ENCODE measurements around the gene ARMC12. TPM values are rescaled to one million over a fixed set of nuclear protein-coding genes. Genes with fewer than 3 reads are reported as not detected.

Gene ARMC12
- polyA plus RNA-seq, 1 donor (not counting 4 experiments of a cell fraction or from before 2014, with no cell fraction given): 0.54 TPM

DNA sequence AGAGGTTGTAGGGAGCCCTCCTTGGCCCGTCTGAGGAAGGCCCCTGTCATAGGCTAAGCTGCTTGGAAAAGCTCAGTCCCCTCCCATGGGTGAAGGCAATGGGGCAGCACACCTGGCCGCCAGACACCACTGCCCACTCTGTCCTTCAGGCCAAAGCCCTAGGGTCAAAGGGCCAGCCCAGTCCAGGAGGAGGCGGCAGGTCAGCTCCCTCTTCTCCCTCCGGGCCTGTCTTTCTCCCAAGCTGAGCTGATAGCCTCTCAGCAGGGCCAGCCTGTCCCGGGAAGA, 34.5 kb downstream of the ARMC12 start:
- no peaks in the 10 kb centered on the region for H3K4me1 ChIP-seq (ENCODE audit: control insufficient read depth, extremely low read depth, insufficient read depth, low read length)
- H3K79me2 ChIP-seq (ENCODE audit: control insufficient read depth, insufficient read depth, low read length): no peaks in the 10 kb centered on the region
- H4K20me1 ChIP-seq (ENCODE audit: control insufficient read depth, extremely low read depth, insufficient read depth, low read length): no peaks in the 10 kb centered on the region
- TF ChIP-seq EZH2 (IDR thresholded peaks at IDR 0.05; ENCODE audit: low read length): no peak
- TF ChIP-seq, protein P1, sequence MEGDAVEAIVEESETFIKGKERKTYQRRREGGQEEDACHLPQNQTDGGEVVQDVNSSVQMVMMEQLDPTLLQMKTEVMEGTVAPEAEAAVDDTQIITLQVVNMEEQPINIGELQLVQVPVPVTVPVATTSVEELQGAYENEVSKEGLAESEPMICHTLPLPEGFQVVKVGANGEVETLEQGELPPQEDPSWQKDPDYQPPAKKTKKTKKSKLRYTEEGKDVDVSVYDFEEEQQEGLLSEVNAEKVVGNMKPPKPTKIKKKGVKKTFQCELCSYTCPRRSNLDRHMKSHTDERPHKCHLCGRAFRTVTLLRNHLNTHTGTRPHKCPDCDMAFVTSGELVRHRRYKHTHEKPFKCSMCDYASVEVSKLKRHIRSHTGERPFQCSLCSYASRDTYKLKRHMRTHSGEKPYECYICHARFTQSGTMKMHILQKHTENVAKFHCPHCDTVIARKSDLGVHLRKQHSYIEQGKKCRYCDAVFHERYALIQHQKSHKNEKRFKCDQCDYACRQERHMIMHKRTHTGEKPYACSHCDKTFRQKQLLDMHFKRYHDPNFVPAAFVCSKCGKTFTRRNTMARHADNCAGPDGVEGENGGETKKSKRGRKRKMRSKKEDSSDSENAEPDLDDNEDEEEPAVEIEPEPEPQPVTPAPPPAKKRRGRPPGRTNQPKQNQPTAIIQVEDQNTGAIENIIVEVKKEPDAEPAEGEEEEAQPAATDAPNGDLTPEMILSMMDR (optimal IDR thresholded peaks at IDR 0.05 in 1 of 3, IDR thresholded peaks at IDR 0.05 in 1 of 3, conservative IDR thresholded peaks at IDR 0.05 in 1 of 3; ENCODE audit: extremely low read depth in 1 of 3, insufficient read depth in 2 of 3, low read length in 3 of 3): no peak
- H3K9me3 ChIP-seq (ENCODE audit: control insufficient read depth, low read depth, low read length): no peaks in the 10 kb centered on the region
- no peak overlapping the region for H3K9ac ChIP-seq (ENCODE audit: control insufficient read depth, extremely low read depth, insufficient read depth, low read length)
- FAIRE-seq: no peak
- peaks cover 10% of the 10 kb centered on the region for H3K27me3 ChIP-seq (ENCODE audit: control insufficient read depth, extremely low read depth, insufficient read depth, low read length)
- H3K27ac ChIP-seq (ENCODE audit: control insufficient read depth, insufficient read depth, low read length): no peak overlapping the region
- DNase-seq (ENCODE audit: low read depth, low spot score): no peak
- dilution Hi-C loops (cut with MboI; ENCODE audit: extremely low pct_ligation_motif_present, low sequenced_read_pairs): no loop called here
- no peak overlapping the region for H2AFZ ChIP-seq (ENCODE audit: control insufficient read depth, low read length)
- H3K4me2 ChIP-seq (ENCODE audit: control insufficient read depth, extremely low read depth, insufficient read depth, low read depth, low read length): no peak overlapping the region
- no peaks in the 10 kb centered on the region for H3K36me3 ChIP-seq (ENCODE audit: control insufficient read depth in 2 of 2, extremely low read depth in 1 of 2, insufficient read depth in 2 of 2, low read length in 2 of 2)
- H3K9me1 ChIP-seq (ENCODE audit: control insufficient read depth, extremely low read depth, insufficient read depth, low read length): no peaks in the 10 kb centered on the region
- H3K4me3 ChIP-seq (ENCODE audit: control insufficient read depth in 2 of 3, extremely low read depth in 1 of 3, insufficient read depth in 2 of 3, low read depth in 1 of 3, low read length in 3 of 3): no peak overlapping the region

DNA sequence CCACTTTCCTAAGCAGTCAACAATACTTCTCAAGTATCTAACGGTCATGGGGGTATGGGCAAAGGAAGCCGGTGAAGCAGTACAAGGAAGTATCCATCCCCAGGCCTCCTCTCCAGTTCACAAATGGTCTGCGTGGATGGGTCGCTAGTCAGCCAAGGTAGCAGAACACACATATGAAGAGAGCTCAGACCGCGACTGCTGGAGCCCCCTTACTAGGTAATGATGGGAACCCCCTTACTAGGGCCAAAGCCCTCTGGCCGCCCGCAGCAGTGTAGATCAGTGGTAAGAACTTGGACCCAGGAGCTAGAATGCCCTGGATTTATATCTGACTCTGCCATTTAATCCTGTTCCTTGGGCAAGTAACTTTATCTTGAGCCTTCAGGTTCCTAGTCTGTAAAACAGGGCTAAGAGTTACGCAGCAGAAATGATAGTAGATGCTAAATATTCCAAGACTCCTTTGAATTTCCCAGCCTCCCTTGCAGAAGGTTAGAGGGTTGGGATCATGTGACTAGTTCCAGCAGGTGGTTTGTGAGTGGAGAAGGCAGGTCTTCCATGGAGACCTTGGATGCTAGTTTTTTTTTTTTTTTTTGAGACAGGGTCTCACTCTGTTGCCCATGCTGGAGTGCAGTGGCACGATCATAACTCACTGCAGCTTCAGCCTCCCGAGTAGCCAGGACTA, 37.4 kb downstream of the ARMC12 start:
- DNase-seq (ENCODE audit: low read depth, low spot score) (no peak), FAIRE-seq (no peak)
- Histone ChIP-seq H3K4me3 (ENCODE audit: control insufficient read depth in 2 of 3, extremely low read depth in 1 of 3, insufficient read depth in 2 of 3, low read depth in 1 of 3, low read length in 3 of 3) (no peak overlapping the region), H3K27me3 (ENCODE audit: control insufficient read depth, extremely low read depth, insufficient read depth, low read length) (peaks cover 24% of the 10 kb centered on the region), H3K79me2 (ENCODE audit: control insufficient read depth, insufficient read depth, low read length) (no peaks in the 10 kb centered on the region), H3K9me3 (ENCODE audit: control insufficient read depth, low read depth, low read length) (no peaks in the 10 kb centered on the region), H4K20me1 (ENCODE audit: control insufficient read depth, extremely low read depth, insufficient read depth, low read length) (no peaks in the 10 kb centered on the region), H3K4me2 (ENCODE audit: control insufficient read depth, extremely low read depth, insufficient read depth, low read depth, low read length) (no peak overlapping the region), H3K27ac (ENCODE audit: control insufficient read depth, insufficient read depth, low read length) (no peak overlapping the region), H2AFZ (ENCODE audit: control insufficient read depth, low read length) (no peak overlapping the region), H3K9ac (ENCODE audit: control insufficient read depth, extremely low read depth, insufficient read depth, low read length) (no peak overlapping the region), H3K4me1 (ENCODE audit: control insufficient read depth, extremely low read depth, insufficient read depth, low read length) (no peaks in the 10 kb centered on the region), H3K9me1 (ENCODE audit: control insufficient read depth, extremely low read depth, insufficient read depth, low read length) (no peaks in the 10 kb centered on the region), H3K36me3 (ENCODE audit: control insufficient read depth in 2 of 2, extremely low read depth in 1 of 2, insufficient read depth in 2 of 2, low read length in 2 of 2) (no peaks in the 10 kb centered on the region)
- dilution Hi-C loops (cut with MboI; ENCODE audit: extremely low pct_ligation_motif_present, low sequenced_read_pairs): no loop called here
- TF ChIP-seq, protein P1 (optimal IDR thresholded peaks at IDR 0.05 in 1 of 3, IDR thresholded peaks at IDR 0.05 in 1 of 3, conservative IDR thresholded peaks at IDR 0.05 in 1 of 3; ENCODE audit: extremely low read depth in 1 of 3, insufficient read depth in 2 of 3, low read length in 3 of 3): no peak
- no peak for TF ChIP-seq EZH2 (IDR thresholded peaks at IDR 0.05; ENCODE audit: low read length)
